GM10847 (cell line): ENCODE results near the gene GLT6D1.

Experiments
- POLR2A ChIP-seq: IDR thresholded peaks from 2 replicates; pipeline ENCODE4 v1.6.1; 2011; ENCODE audit not compliant: insufficient read length; ENCODE audit errors: extremely low read depth

The GLT6D1 gene

GRCh38 chr9:135607401-135608293 is 31.7 kb downstream of the GLT6D1 start:
- no peak for TF ChIP-seq POLR2A

GRCh38 chr9:135606885-135607259 is 32.5 kb downstream of the GLT6D1 start:
- TF ChIP-seq POLR2A: no peak

GRCh38 chr9:135605238-135605781 is 34.0 kb downstream of the GLT6D1 start:
- no peak for TF ChIP-seq POLR2A

GRCh38 chr9:135604437-135605237 is 34.7 kb downstream of the GLT6D1 start:
- no peak for TF ChIP-seq POLR2A

- no peak for TF ChIP-seq POLR2A
These were observed 36.4 kb downstream of the GLT6D1 start for GRCh38 chr9:135602789-135603481.

GRCh38 chr9:135601988-135602387 is 37.4 kb downstream of the GLT6D1 start:
- no peak for TF ChIP-seq POLR2A

GRCh38 chr9:135600296-135600817 is 39.0 kb downstream of the GLT6D1 start:
- no peak for TF ChIP-seq POLR2A

GRCh38 chr9:135596211-135596610 is 43.1 kb downstream of the GLT6D1 start:
- no peak for TF ChIP-seq POLR2A

- TF ChIP-seq POLR2A: no peak
These were observed 46.7 kb downstream of the GLT6D1 start for GRCh38 chr9:135592625-135593024.

- TF ChIP-seq POLR2A: no peak
These were observed 47.1 kb downstream of the GLT6D1 start for GRCh38 chr9:135592331-135592590.

- no peak for TF ChIP-seq POLR2A
These were observed 47.6 kb downstream of the GLT6D1 start for GRCh38 chr9:135591506-135592330.

- TF ChIP-seq POLR2A: no peak
These were observed 48.8 kb downstream of the GLT6D1 start for GRCh38 chr9:135590486-135591079.

GRCh38 chr9:135589596-135590485 is 49.5 kb downstream of the GLT6D1 start:
- TF ChIP-seq POLR2A: no peak

- no peak for TF ChIP-seq POLR2A
These were observed 50.3 kb downstream of the GLT6D1 start for GRCh38 chr9:135588886-135589595.
